Osteoblast (primary cell): ENCODE data around the gene ZNF513. TPM values are rescaled to one million over a fixed set of nuclear protein-coding genes. Genes with fewer than 3 reads are reported as not detected.

Experiments
- DNase-seq: peaks from one replicate; pipeline ENCODE4 v3.0.0; 2011; ENCODE audit warnings: low spot score, mixed read lengths; ENCODE audit not compliant: insufficient read length; ENCODE audit errors: missing footprints
- H2AFZ ChIP-seq: 2 replicates; pipeline ENCODE4 v1.6.0; 2011; ENCODE audit warnings: mild to moderate bottlenecking, low read length
- H3K27ac ChIP-seq: 2 replicates; pipeline ENCODE4 v1.5.1; 2011; ENCODE audit warnings: mild to moderate bottlenecking, low read depth, low read length, moderate library complexity
- H3K27me3 ChIP-seq: 2 replicates; pipeline ENCODE4 v1.6.0; 2012; ENCODE audit warnings: mild to moderate bottlenecking, control low read depth, inconsistent platforms, low read length, moderate library complexity; ENCODE audit not compliant: insufficient read depth
- H3K36me3 ChIP-seq: 2 replicates; pipeline ENCODE4 v1.5.1; 2011; ENCODE audit warnings: mild to moderate bottlenecking, low read length, control low read depth, moderate library complexity; ENCODE audit not compliant: insufficient read depth
- H3K4me1 ChIP-seq: 2 replicates; pipeline ENCODE4 v1.5.1; 2011; ENCODE audit warnings: mild to moderate bottlenecking, low read length, control low read depth, moderate library complexity; ENCODE audit not compliant: insufficient read depth
- H3K4me2 ChIP-seq: 2 replicates; pipeline ENCODE4 v1.6.0; 2011; ENCODE audit warnings: mild to moderate bottlenecking, low read length; ENCODE audit not compliant: insufficient read depth
- H3K4me3 ChIP-seq: fragments of 200-600 bp; sonication (generic); 3 replicates; pipeline ENCODE4 v1.5.1; 2012; ENCODE audit warnings: mild to moderate bottlenecking, low read length, inconsistent platforms; ENCODE audit not compliant: insufficient read depth
- H3K79me2 ChIP-seq: 2 replicates; pipeline ENCODE4 v1.6.0; 2012; ENCODE audit warnings: mild to moderate bottlenecking, low read length, control low read depth, inconsistent platforms; ENCODE audit not compliant: insufficient read depth
- H3K9me3 ChIP-seq: 2 replicates; pipeline ENCODE4 v1.5.1; 2011; ENCODE audit warnings: low read depth, low read length, control low read depth
- H4K20me1 ChIP-seq: 2 replicates; pipeline ENCODE4 v1.6.0; 2012; ENCODE audit warnings: mild to moderate bottlenecking, low read length, control low read depth; ENCODE audit not compliant: insufficient read depth
- CTCF ChIP-seq: IDR thresholded peaks from 2 replicates; pipeline ENCODE4 v1.5.1; 2011; ENCODE audit warnings: mild to moderate bottlenecking, low read depth, low read length, moderate library complexity; ENCODE audit errors: extremely low read depth
- total RNA-seq: library from RNA; depleted of rRNA; stranded (reverse); fragments of >200 nt; gene quantifications from 2 replicates; pipeline ENCODE4 v1.2.3, GENCODE V29; 2012

ZNF513 gene
- total RNA-seq, 1 donor, result 8.3 TPM

- TF ChIP-seq CTCF, result no peak
- H4K20me1 ChIP-seq, result peaks cover 9% of the 10 kb centered on the region
Observed at GRCh38 chr2:27393225-27393624, 12.7 kb upstream of the ZNF513 start.

GRCh38 chr2:27390822-27391679, 10.5 kb upstream of the ZNF513 start:
- H3K36me3 ChIP-seq, result peaks cover 8% of the 10 kb centered on the region
- no peak overlapping the region for H3K4me3 ChIP-seq
- H4K20me1 ChIP-seq, result peaks cover 13% of the 10 kb centered on the region
- no peak for DNase-seq
- no peaks in the 10 kb centered on the region for H3K27me3 ChIP-seq
- H3K9me3 ChIP-seq, result no peaks in the 10 kb centered on the region
- no peak for TF ChIP-seq CTCF
- no peak overlapping the region for H2AFZ ChIP-seq
- no peak overlapping the region for H3K27ac ChIP-seq
- H3K4me1 ChIP-seq, result no peaks in the 10 kb centered on the region
- H3K4me2 ChIP-seq, result no peak overlapping the region
- peaks cover 81% of the 10 kb centered on the region for H3K79me2 ChIP-seq

More at GRCh38 chr2:27393225-27393624, 12.7 kb upstream of the ZNF513 start:
- no peak for DNase-seq
- no peaks in the 10 kb centered on the region for H3K9me3 ChIP-seq
- H3K4me1 ChIP-seq, result no peaks in the 10 kb centered on the region
- no peaks in the 10 kb centered on the region for H3K27me3 ChIP-seq
- H3K36me3 ChIP-seq, result peaks cover 5% of the 10 kb centered on the region
- H3K79me2 ChIP-seq, result peaks cover 96% of the 10 kb centered on the region
- no peak overlapping the region for H3K4me3 ChIP-seq
- no peak overlapping the region for H3K4me2 ChIP-seq
- H2AFZ ChIP-seq, result no peak overlapping the region
- H3K27ac ChIP-seq, result no peak overlapping the region

GRCh38 chr2:27381577-27382181, 1.1 kb upstream of the ZNF513 start:
- peak overlapping the region; percentile 99 for H3K4me2 ChIP-seq
- no peak overlapping the region for H3K4me3 ChIP-seq
- H3K36me3 ChIP-seq, result peaks cover 71% of the 10 kb centered on the region

More at GRCh38 chr2:27381577-27382181, 1.1 kb upstream of the ZNF513 start:
- H3K9me3 ChIP-seq, result no peaks in the 10 kb centered on the region
- H2AFZ ChIP-seq, result no peak overlapping the region
- DNase-seq, result peak; percentile 68
- no peak for TF ChIP-seq CTCF
- H3K79me2 ChIP-seq, result peaks cover 34% of the 10 kb centered on the region
- no peaks in the 10 kb centered on the region for H3K27me3 ChIP-seq
- H3K4me1 ChIP-seq, result peaks cover 14% of the 10 kb centered on the region
- H3K27ac ChIP-seq, result peak overlapping the region; percentile 89
- peaks cover 11% of the 10 kb centered on the region for H4K20me1 ChIP-seq
